CD4-positive, alpha-beta T cell (primary cell): ENCODE measurements around the gene GORASP1. TPM values are rescaled to one million over a fixed set of nuclear protein-coding genes. Genes with fewer than 3 reads are reported as not detected.

Experiments used
- ATAC-seq: fragments of 200-7000 bp; cut with Tn5 transposase; one replicate; pipeline ENCODE4 v1.10.0; 2022; ENCODE audit warnings: mild to moderate bottlenecking; ENCODE audit not compliant: poor library complexity
- CTCF ChIA-PET: fragments of 350-600 bp; sonication (Branson Sonifier 250); formaldehyde crosslinking; loops from one replicate; lab custom pipeline; 2021; ENCODE audit warnings: antibody characterized with exemption, inconsistent platforms; lab: Charles Lee
- POLR2A ChIA-PET: fragments of 350-600 bp; sonication (Branson Sonifier 250); formaldehyde crosslinking; loops from one replicate; lab custom pipeline; 2021; ENCODE audit warnings: antibody characterized with exemption, inconsistent platforms; lab: Charles Lee
- DNase-seq, 14 experiments: peaks; one replicate each; pipeline ENCODE4 v3.0.0-alpha.2; 2013 to 2020; ENCODE audit warnings: mixed read lengths in 2 of 14
- H3K27ac ChIP-seq, 2 donors: one replicate each; pipeline versions ENCODE4 v1.5.1 to v1.7.0; 2013; ENCODE audit warnings: low read length in 2 of 2, low read depth in 1 of 2, mild to moderate bottlenecking in 1 of 2
- H3K27me3 ChIP-seq, 2 experiments: 1 replicate in 1 of 2; 2 replicates in 1 of 2; pipeline versions ENCODE4 v1.6.1 to v1.7.0; 2013; ENCODE audit warnings: low read length in 2 of 2, control low read depth in 1 of 2, mild to moderate bottlenecking in 1 of 2, moderate library complexity in 1 of 2; ENCODE audit not compliant: insufficient read depth in 2 of 2, control insufficient read depth in 1 of 2
- H3K36me3 ChIP-seq: one replicate; pipeline ENCODE4 v1.6.1; 2013; ENCODE audit warnings: low read length, control low read depth; ENCODE audit not compliant: insufficient read depth
- H3K4me1 ChIP-seq: one replicate; pipeline ENCODE4 v1.6.1; 2013; ENCODE audit warnings: low read length, control low read depth; ENCODE audit not compliant: insufficient read depth
- H3K4me3 ChIP-seq: one replicate; pipeline ENCODE4 v1.5.1; 2013; ENCODE audit warnings: mild to moderate bottlenecking, low read length, moderate library complexity
- H3K9me3 ChIP-seq, 2 experiments: 1 replicate in 1 of 2; 2 replicates in 1 of 2; pipeline versions ENCODE4 v1.6.1 to v1.7.0; 2013; ENCODE audit warnings: low read length in 2 of 2, mild to moderate bottlenecking in 2 of 2, control low read depth in 1 of 2, moderate library complexity in 1 of 2; ENCODE audit not compliant: control insufficient read depth in 1 of 2, insufficient read depth in 1 of 2
- H3K27ac Mint-ChIP-seq: one replicate; pipeline ENCODE4 v1.8.0; 2020; ENCODE audit warnings: mixed read lengths
- H3K27me3 Mint-ChIP-seq: one replicate; pipeline ENCODE4 v1.8.0; 2021; ENCODE audit warnings: mixed read lengths
- H3K36me3 Mint-ChIP-seq: one replicate; pipeline ENCODE4 v1.8.0; 2021; ENCODE audit warnings: low read depth, mixed read lengths
- H3K4me1 Mint-ChIP-seq: one replicate; pipeline ENCODE4 v1.8.0; 2021; ENCODE audit warnings: low read depth, mixed read lengths
- H3K4me3 Mint-ChIP-seq: one replicate; pipeline ENCODE4 v1.8.0; 2020; ENCODE audit warnings: mild to moderate bottlenecking, mixed read lengths
- H3K9me3 Mint-ChIP-seq: one replicate; pipeline ENCODE4 v1.8.0; 2020; ENCODE audit warnings: mixed read lengths
- intact Hi-C, 2 experiments: fragments of 100-400 bp; cut with DNase I in 1 of 2; cut with micrococcal nuclease in 1 of 2; formaldehyde crosslinking; loops; one replicate each; pipeline versions ENCODE4 v1.15.1 to v1.9.0; 2023 to 2025; cut with DNase I, micrococcal nuclease
- total RNA-seq, 174 experiments: library from RNA in 2 of 174; stranded (reverse) in 2 of 174; gene quantifications; one replicate each; pipeline ENCODE4 v1.2.3 and lab custom pipeline; 2021 to 2026
- TF ChIP-seq, protein P1 (sequence below): fragments of 200-600 bp; IDR thresholded peaks from one replicate; pipeline ENCODE4 v1.8.0; 2022; ENCODE audit warnings: antibody characterized with exemption, mild to moderate bottlenecking

Gene GORASP1
- total RNA-seq, 2 experiments from 2014 or later: 29.1 to 31.5 TPM

DNA sequence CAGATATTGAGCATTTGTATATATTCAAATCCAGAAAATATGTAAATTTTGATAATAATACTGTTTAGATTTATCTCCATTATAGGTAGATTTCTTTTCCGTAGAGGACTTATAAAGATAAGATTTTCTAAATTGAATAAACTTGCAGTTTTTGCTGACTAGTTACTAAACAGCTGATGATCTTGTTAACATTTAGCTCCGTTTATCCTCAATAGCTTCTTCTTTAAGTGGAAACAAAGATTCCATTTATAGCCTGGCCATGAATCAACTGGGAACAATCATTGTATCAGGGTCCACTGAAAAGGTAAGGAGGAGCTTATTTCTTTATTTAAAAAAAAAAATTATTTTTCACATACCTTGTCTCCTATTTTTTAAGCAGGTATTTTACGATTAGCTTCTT lies 38.9 kb downstream of the GORASP1 start:
- no peaks in the 10 kb centered on the region for H3K9me3 ChIP-seq
- H3K27me3 ChIP-seq: no peaks in the 10 kb centered on the region
- Mint-ChIP-seq H3K4me3 (no peak overlapping the region), H3K36me3 (peaks cover 97% of the 10 kb centered on the region), H3K9me3 (no peaks in the 10 kb centered on the region), H3K4me1 (peaks cover 10% of the 10 kb centered on the region), H3K27me3 (no peaks in the 10 kb centered on the region), H3K27ac (no peak overlapping the region)
- H3K36me3 ChIP-seq: peaks cover 83% of the 10 kb centered on the region
- POLR2A ChIA-PET: no interaction called here
- H3K27ac ChIP-seq: no peak overlapping the region
- no peak overlapping the region for H3K4me3 ChIP-seq
- intact Hi-C loops: no loop called here
- DNase-seq: no peak
- TF ChIP-seq, protein P1, sequence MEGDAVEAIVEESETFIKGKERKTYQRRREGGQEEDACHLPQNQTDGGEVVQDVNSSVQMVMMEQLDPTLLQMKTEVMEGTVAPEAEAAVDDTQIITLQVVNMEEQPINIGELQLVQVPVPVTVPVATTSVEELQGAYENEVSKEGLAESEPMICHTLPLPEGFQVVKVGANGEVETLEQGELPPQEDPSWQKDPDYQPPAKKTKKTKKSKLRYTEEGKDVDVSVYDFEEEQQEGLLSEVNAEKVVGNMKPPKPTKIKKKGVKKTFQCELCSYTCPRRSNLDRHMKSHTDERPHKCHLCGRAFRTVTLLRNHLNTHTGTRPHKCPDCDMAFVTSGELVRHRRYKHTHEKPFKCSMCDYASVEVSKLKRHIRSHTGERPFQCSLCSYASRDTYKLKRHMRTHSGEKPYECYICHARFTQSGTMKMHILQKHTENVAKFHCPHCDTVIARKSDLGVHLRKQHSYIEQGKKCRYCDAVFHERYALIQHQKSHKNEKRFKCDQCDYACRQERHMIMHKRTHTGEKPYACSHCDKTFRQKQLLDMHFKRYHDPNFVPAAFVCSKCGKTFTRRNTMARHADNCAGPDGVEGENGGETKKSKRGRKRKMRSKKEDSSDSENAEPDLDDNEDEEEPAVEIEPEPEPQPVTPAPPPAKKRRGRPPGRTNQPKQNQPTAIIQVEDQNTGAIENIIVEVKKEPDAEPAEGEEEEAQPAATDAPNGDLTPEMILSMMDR: no peak
- CTCF ChIA-PET: no interaction called here
- no peaks in the 10 kb centered on the region for H3K4me1 ChIP-seq
- no peak for ATAC-seq

DNA sequence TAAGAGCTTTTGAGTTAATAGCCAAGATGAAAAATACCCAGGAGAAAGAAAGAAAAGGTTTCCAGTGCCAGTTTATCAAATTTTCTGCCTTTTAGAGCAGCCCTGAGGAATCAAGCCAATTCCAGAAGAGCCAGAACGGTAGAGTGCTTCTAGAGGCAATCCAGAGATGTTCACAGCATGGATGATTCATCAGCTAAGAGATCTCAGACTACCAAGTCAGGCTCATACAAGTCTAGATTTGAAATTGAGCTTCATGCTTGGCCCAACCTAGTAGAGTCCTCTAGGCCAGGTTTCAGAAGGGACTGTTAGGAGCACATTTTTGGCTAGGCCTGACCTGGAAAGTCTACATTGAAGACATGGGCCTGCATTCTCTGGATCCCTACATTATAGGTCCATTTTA lies 40.1 kb downstream of the GORASP1 start:
- no peak overlapping the region for H3K4me3 ChIP-seq
- no peaks in the 10 kb centered on the region for H3K27me3 Mint-ChIP-seq
- H3K27ac Mint-ChIP-seq: no peak overlapping the region
- no peak overlapping the region for H3K27ac ChIP-seq
- H3K27me3 ChIP-seq: no peaks in the 10 kb centered on the region
- TF ChIP-seq, protein P1: no peak
- H3K4me1 ChIP-seq: peaks cover 2% of the 10 kb centered on the region
- H3K9me3 Mint-ChIP-seq: no peaks in the 10 kb centered on the region
- peaks cover 87% of the 10 kb centered on the region for H3K36me3 Mint-ChIP-seq
- DNase-seq: no peak
- H3K4me1 Mint-ChIP-seq: peaks cover 18% of the 10 kb centered on the region
- no peak for ATAC-seq
- no peaks in the 10 kb centered on the region for H3K9me3 ChIP-seq
- ChIA-PET CTCF (no interaction called here), POLR2A (interaction anchor here (0.8 kb wide), 1 partner anchor 8 kb away, joined by 3 read pairs; no protein-coding TSS in a partner anchor)
- H3K4me3 Mint-ChIP-seq: no peak overlapping the region
- intact Hi-C loops: no loop called here
- peaks cover 78% of the 10 kb centered on the region for H3K36me3 ChIP-seq

DNA sequence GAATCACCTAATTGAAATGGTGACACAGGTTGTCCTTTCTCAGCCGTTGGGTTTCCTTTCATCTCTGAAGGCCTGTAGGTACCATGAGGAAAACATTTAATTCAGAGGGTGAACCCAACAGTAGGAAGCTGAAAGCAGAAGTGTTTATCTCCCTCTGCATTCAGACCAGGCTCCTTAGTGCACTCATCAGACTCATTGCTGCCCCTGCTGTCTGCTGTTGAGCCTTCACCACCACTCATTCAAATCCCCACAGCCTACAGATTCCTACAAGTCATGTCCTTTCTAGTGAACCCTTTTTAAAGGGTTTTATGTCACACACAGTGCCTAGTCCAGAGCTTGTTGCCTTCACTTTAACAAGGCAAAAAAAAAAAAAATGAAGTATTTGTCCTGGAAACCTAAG lies 42.2 kb downstream of the GORASP1 start:
- Histone ChIP-seq H3K36me3 (peaks cover 61% of the 10 kb centered on the region), H3K4me3 (no peak overlapping the region), H3K27me3 (no peaks in the 10 kb centered on the region), H3K27ac (no peak overlapping the region), H3K9me3 (no peaks in the 10 kb centered on the region), H3K4me1 (peaks cover 3% of the 10 kb centered on the region)
- DNase-seq (peak in 4 of 14 experiments; percentile 12 to 56 (median 36)), ATAC-seq (peak; percentile 79)
- Mint-ChIP-seq H3K4me1 (peaks cover 34% of the 10 kb centered on the region), H3K9me3 (peaks cover 2% of the 10 kb centered on the region), H3K4me3 (no peak overlapping the region), H3K36me3 (peaks cover 78% of the 10 kb centered on the region), H3K27ac (no peak overlapping the region), H3K27me3 (no peaks in the 10 kb centered on the region)
- intact Hi-C loops: no loop called here
- TF ChIP-seq, protein P1: peak; percentile 14
- POLR2A ChIA-PET: no interaction called here
- CTCF ChIA-PET: interaction anchor here (0.9 to 1.0 kb wide), 2 partner anchors 11 to 16 kb away, joined by 3 to 4 read pairs; no protein-coding TSS in a partner anchor
